Tibial nerve (tissue), 4 donors: ENCODE measurements around the gene LHFPL3. TPM values are rescaled to one million over a fixed set of nuclear protein-coding genes. Genes with fewer than 3 reads are reported as not detected.

Source experiments
- DNase-seq, 2 donors: peaks; one replicate each; pipeline ENCODE4 v3.0.0-alpha.2; 2019; ENCODE audit warnings: low spot score in 2 of 2
- H3K27ac ChIP-seq, 4 donors: fragments of 200-600 bp; sonication (generic) in 3 of 4; one replicate each; pipeline ENCODE4 v1.5.1; 2017 to 2019; ENCODE audit warnings: mild to moderate bottlenecking in 1 of 4
- H3K27me3 ChIP-seq, 2 donors: fragments of 200-600 bp; sonication (generic) in 1 of 2; one replicate each; pipeline versions ENCODE4 v1.5.1 to v1.6.0; 2017 to 2019
- H3K36me3 ChIP-seq, 3 donors: fragments of 200-600 bp; sonication (generic); one replicate each; pipeline ENCODE4 v1.5.1; 2018 to 2019
- H3K4me1 ChIP-seq, 4 donors: fragments of 200-600 bp; sonication (generic) in 3 of 4; one replicate each; pipeline ENCODE4 v1.5.1; 2017 to 2019
- H3K4me3 ChIP-seq, 4 donors: fragments of 200-600 bp; sonication (generic) in 3 of 4; one replicate each; pipeline ENCODE4 v1.5.1; 2017 to 2019; ENCODE audit warnings: mild to moderate bottlenecking in 1 of 4, moderate library complexity in 1 of 4
- H3K9me3 ChIP-seq, 4 donors: fragments of 200-600 bp; sonication (generic) in 3 of 4; one replicate each; pipeline ENCODE4 v1.5.1; 2017 to 2019
- EP300 ChIP-seq, 2 donors: sonication (generic); formaldehyde crosslinking; IDR thresholded peaks; one replicate each; pipeline ENCODE4 v1.6.1; 2017; ENCODE audit warnings: antibody characterized with exemption in 2 of 2, mild to moderate bottlenecking in 1 of 2
- POLR2A ChIP-seq, 2 donors: fragments of 450-650 bp; IDR thresholded peaks; one replicate each; pipeline ENCODE4 v1.6.1; 2017; ENCODE audit warnings: antibody characterized with exemption in 2 of 2, mild to moderate bottlenecking in 2 of 2, moderate library complexity in 2 of 2
- WGBS, 2 donors: methylation state at CpG; one replicate each; pipeline ENCODE4 v1.1.5; 2018; 5-methylcytosine and 5-hydroxymethylcytosine counted together
- total RNA-seq, 4 donors: library from RNA; depleted of rRNA; stranded (reverse); fragments of >200 nt; gene quantifications; one replicate each; pipeline ENCODE4 v1.1.0, GENCODE V29; 2016
- TF ChIP-seq, protein P1 (sequence below), 5 experiments: fragments of 200-600 bp in 3 of 5; fragments of 450-650 bp in 2 of 5; sonication (generic) in 3 of 5; IDR thresholded peaks; one replicate each; pipeline ENCODE4 v1.5.1; 2016 to 2019; ENCODE audit warnings: antibody characterized with exemption in 5 of 5, mild to moderate bottlenecking in 3 of 5, moderate library complexity in 2 of 5

Gene LHFPL3
- total RNA-seq, 4 donors from 2014 or later, result not detected

GRCh38 chr7:104940023-104940710, 611.8 kb downstream of the LHFPL3 start:
- 87 to 90% methylated on average over 30 to 40 of the region's 43 CpGs for WGBS, 2 donors
- Histone ChIP-seq H3K9me3 (no peaks in the 10 kb centered on the region), H3K27ac (no peak overlapping the region), H3K4me3 (no peak overlapping the region), H3K36me3 (no peaks in the 10 kb centered on the region), H3K4me1 (peaks cover 0 to 20% (median 15%) of the 10 kb centered on the region in 4 donors), H3K27me3 (no peaks in the 10 kb centered on the region)
- DNase-seq, result no peak
- TF ChIP-seq EP300 (IDR thresholded peaks at IDR 0.05) (no peak), POLR2A (IDR thresholded peaks at IDR 0.05) (no peak)
- TF ChIP-seq, protein P1, sequence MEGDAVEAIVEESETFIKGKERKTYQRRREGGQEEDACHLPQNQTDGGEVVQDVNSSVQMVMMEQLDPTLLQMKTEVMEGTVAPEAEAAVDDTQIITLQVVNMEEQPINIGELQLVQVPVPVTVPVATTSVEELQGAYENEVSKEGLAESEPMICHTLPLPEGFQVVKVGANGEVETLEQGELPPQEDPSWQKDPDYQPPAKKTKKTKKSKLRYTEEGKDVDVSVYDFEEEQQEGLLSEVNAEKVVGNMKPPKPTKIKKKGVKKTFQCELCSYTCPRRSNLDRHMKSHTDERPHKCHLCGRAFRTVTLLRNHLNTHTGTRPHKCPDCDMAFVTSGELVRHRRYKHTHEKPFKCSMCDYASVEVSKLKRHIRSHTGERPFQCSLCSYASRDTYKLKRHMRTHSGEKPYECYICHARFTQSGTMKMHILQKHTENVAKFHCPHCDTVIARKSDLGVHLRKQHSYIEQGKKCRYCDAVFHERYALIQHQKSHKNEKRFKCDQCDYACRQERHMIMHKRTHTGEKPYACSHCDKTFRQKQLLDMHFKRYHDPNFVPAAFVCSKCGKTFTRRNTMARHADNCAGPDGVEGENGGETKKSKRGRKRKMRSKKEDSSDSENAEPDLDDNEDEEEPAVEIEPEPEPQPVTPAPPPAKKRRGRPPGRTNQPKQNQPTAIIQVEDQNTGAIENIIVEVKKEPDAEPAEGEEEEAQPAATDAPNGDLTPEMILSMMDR (IDR thresholded peaks at IDR 0.05), result no peak

DNA sequence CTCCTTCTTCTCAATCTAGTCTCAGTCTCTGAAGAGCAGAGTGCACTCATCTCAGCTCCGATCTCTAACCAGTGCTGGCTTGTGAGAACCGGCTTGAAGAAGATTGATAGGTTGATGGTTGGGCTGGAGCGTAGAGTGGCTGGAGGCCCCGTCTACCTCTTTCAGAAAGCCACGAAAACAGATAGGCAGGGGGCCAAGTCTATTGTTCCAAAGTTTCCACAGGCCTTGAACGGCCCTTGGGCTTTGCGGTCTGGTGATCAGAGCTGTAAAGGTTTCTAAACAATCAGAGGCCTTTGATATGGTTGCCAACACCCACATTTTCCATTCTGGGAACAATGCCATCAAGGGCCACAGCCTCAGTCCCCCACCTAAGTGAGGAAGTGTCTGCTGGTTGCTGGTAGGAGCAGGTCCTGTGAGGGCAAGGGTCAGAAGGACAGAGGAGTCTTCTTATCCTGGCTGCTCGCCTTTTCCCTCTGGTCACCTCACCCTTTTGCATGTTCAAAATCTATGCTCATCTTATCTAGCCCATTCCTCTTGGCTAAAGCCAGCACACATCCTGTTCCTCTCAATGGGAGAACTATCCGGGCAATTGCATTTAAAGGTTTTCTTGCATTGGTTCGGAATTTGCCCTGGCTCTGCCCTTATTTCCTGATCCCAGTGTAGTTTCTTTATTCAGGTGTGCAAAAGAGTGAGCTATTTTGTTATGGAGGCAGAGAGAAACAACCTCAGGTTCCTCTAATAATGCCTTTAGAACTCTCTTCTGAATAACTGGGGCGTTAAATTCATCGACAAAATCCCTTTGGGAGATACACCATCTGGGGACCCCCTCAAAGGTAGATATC, 615.3 kb downstream of the LHFPL3 start:
- Histone ChIP-seq H3K4me1 (peaks cover 0 to 34% (median 24%) of the 10 kb centered on the region in 4 donors), H3K27ac (peak overlapping the region; percentile 63 to 94 (median 88)), H3K27me3 (no peaks in the 10 kb centered on the region), H3K4me3 (peak overlapping the region in 1 of 4 donors; percentile 0), H3K9me3 (no peaks in the 10 kb centered on the region), H3K36me3 (no peaks in the 10 kb centered on the region)
- TF ChIP-seq, protein P1 (IDR thresholded peaks at IDR 0.05), result no peak
- TF ChIP-seq EP300 (IDR thresholded peaks at IDR 0.05), result peak in 1 of 2 donors; percentile 76
- no peak for TF ChIP-seq POLR2A (IDR thresholded peaks at IDR 0.05)
- WGBS, 2 donors, result 37 to 43% methylated on average over 12 of the region's 12 CpGs
- peak in 1 of 2 donors; percentile 59 for DNase-seq

DNA sequence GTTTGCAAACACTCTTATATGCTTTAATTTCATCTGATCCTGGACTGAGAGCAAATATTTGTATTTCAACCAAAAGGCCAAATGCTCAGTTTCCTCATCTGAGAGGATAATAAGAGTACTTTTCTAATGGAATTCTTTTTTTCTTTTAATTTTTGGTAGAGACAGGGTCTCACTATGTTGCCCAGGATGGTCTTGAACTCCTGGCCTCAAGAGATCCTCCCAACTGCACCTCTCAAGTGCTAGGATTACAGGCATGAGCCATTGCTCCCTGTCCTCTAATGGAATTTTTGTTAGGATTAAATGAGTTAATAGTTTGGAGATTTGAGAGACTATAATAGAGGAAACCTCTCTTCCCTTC, 617.2 kb downstream of the LHFPL3 start:
- peaks cover 0 to 36% (median 24%) of the 10 kb centered on the region in 4 donors for H3K4me1 ChIP-seq
- no peaks in the 10 kb centered on the region for H3K27me3 ChIP-seq
- peak overlapping the region; percentile 63 to 94 (median 88) for H3K27ac ChIP-seq
- H3K4me3 ChIP-seq, result no peak overlapping the region
- H3K9me3 ChIP-seq, result no peaks in the 10 kb centered on the region
- H3K36me3 ChIP-seq, result no peaks in the 10 kb centered on the region
- TF ChIP-seq, protein P1 (IDR thresholded peaks at IDR 0.05), result no peak
- TF ChIP-seq EP300 (IDR thresholded peaks at IDR 0.05) (no peak), POLR2A (IDR thresholded peaks at IDR 0.05) (no peak)
- no peak for DNase-seq

DNA sequence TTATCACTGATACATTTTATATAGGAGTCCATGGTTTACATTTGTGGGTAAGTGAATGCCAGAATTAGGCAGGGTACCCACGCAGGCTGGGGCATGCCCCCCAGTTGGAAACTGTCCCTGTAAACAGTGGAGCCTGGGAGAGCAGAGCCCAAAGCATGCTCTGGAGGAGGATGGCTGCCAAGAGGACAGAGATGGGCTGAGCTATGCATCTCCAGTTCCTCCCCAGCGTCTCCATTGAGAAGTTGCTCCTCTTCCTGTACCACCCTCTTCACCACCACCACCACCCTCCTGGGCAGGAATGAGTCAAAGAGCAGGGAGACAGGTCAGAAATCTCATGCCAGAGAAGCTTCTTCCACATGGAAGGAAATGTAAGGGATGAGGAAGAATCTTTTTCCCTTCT, 617.9 kb downstream of the LHFPL3 start:
- Histone ChIP-seq H3K9me3 (no peaks in the 10 kb centered on the region), H3K4me1 (peaks cover 0 to 40% (median 24%) of the 10 kb centered on the region in 4 donors), H3K27ac (peak overlapping the region in 3 of 4 donors; percentile 88 to 94 (median 88)), H3K4me3 (no peak overlapping the region), H3K36me3 (no peaks in the 10 kb centered on the region), H3K27me3 (no peaks in the 10 kb centered on the region)
- DNase-seq, result no peak
- WGBS, 2 donors, result 44 to 49% methylated on average over 2 of the region's 2 CpGs
- TF ChIP-seq EP300 (IDR thresholded peaks at IDR 0.05) (no peak), POLR2A (IDR thresholded peaks at IDR 0.05) (no peak)

DNA sequence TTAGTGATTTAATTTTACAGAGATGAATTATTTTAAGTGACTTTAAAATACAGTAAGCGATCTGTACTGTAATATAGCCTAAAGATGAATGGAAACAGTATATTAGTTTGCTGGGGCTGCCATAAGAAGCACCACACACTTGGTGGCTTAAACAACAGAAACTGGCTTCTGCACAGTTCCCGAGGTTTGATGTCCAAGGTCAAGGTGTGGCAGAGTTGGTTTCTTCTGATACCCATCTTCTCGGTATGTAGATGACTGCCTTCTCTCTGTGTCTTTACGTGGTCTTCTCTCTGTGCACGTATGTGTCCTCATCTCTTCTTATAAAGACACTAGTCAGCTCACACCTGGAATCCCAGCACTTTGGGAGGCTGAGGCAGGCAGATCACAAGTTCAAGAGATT, 621.6 kb downstream of the LHFPL3 start:
- TF ChIP-seq, protein P1 (IDR thresholded peaks at IDR 0.05), result no peak
- no peak for TF ChIP-seq POLR2A (IDR thresholded peaks at IDR 0.05)
- TF ChIP-seq EP300 (IDR thresholded peaks at IDR 0.05), result no peak
- Histone ChIP-seq H3K36me3 (no peaks in the 10 kb centered on the region), H3K4me3 (no peak overlapping the region), H3K27ac (no peak overlapping the region), H3K27me3 (no peaks in the 10 kb centered on the region), H3K4me1 (peaks cover 0 to 32% (median 9%) of the 10 kb centered on the region in 4 donors), H3K9me3 (no peaks in the 10 kb centered on the region)
- 92 to 95% methylated on average over 5 of the region's 5 CpGs for WGBS, 2 donors
- DNase-seq, result no peak
